Esophagus squamous epithelium (tissue), 4 donors: ENCODE results near the gene VANGL2.

Experiments
- POLR2A ChIP-seq, 4 donors: fragments of 450-650 bp; IDR thresholded peaks; one replicate each; pipeline ENCODE4 v1.6.1; 2017; ENCODE audit warnings: antibody characterized with exemption in 4 of 4, mild to moderate bottlenecking in 4 of 4, moderate library complexity in 3 of 4
- TF ChIP-seq, protein P1 (sequence below), 6 experiments: fragments of 450-650 bp in 4 of 6; fragments of 200-600 bp in 2 of 6; sonication (generic) in 2 of 6; IDR thresholded peaks; one replicate each; pipeline ENCODE4 v1.5.1; 2016 to 2019; ENCODE audit warnings: antibody characterized with exemption in 6 of 6, mild to moderate bottlenecking in 4 of 6, moderate library complexity in 4 of 6

DNA sequence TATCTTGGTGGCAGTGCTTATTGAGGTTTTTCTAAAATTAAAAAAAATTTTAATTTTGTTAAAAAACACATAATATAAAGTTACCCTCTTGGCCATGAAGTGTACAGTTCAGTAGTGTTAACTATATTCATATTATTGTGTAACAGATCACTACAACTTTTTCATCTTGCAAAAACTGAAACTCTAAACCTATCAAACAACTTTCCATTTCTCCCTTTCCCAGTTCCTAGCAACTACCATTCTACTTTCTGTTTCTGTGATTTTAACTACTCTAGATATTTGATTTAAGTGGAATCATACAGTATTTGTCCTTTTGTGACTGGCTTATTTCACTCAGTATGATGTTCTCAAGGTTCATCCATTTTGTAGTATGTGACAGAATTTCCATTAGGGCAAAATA is 67.2 kb downstream of the VANGL2 start:
- TF ChIP-seq, protein P1, sequence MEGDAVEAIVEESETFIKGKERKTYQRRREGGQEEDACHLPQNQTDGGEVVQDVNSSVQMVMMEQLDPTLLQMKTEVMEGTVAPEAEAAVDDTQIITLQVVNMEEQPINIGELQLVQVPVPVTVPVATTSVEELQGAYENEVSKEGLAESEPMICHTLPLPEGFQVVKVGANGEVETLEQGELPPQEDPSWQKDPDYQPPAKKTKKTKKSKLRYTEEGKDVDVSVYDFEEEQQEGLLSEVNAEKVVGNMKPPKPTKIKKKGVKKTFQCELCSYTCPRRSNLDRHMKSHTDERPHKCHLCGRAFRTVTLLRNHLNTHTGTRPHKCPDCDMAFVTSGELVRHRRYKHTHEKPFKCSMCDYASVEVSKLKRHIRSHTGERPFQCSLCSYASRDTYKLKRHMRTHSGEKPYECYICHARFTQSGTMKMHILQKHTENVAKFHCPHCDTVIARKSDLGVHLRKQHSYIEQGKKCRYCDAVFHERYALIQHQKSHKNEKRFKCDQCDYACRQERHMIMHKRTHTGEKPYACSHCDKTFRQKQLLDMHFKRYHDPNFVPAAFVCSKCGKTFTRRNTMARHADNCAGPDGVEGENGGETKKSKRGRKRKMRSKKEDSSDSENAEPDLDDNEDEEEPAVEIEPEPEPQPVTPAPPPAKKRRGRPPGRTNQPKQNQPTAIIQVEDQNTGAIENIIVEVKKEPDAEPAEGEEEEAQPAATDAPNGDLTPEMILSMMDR (IDR thresholded peaks at IDR 0.05) = no peak
- TF ChIP-seq POLR2A (IDR thresholded peaks at IDR 0.05) = no peak
